HG02884 (cell line): ENCODE measurements around the gene DNASE1L2.

Experiments
- ATAC-seq: cut with Tn5 transposase; IDR thresholded peaks from one replicate; pipeline ENCODE4 v1.9.1; 2021; ENCODE audit warnings: mild to moderate bottlenecking, moderate library complexity; ENCODE audit not compliant: unreplicated experiment

DNASE1L2 gene

DNA sequence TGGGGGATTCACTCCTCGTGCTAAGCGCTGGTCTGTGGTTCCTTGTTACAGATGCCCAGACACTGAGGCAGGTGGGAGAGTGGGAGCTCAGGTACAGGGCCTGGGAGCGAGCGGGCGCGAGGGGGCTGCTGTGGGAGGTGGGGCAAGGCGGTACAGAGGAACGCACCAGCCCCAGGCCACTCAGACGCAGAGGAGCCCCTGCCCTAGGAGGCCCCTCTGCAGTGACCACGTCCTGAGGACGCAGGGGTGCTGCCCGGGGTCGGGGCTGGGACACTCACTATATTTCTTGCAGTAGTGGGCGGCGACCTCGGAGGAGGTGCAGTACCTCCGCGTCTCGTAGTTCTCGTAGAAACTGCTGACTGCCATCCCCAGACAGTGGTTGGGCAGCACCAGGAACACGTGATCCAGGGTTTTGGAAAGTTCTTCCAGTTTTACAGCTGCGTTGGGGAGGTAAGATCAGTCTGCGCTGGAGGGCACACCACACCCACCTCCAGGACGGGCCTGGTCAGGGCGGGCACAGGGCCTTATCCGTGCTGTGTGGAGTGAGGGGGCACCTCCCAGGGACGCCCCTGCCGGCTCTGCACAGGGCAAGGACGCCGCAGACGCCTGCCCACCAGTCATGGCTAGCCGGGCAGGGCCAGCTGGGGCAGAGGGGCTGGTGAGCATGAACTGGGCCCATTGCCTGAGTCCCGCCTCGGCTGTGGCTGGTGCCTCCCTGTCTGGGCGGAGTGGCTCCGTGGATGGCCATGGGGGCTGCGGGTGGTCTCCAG is 47.9 kb downstream of the DNASE1L2 start:
- ATAC-seq = no peak

- no peak for ATAC-seq
These were observed 48.7 kb downstream of the DNASE1L2 start for GRCh38 chr16:2284797-2285576.

DNA sequence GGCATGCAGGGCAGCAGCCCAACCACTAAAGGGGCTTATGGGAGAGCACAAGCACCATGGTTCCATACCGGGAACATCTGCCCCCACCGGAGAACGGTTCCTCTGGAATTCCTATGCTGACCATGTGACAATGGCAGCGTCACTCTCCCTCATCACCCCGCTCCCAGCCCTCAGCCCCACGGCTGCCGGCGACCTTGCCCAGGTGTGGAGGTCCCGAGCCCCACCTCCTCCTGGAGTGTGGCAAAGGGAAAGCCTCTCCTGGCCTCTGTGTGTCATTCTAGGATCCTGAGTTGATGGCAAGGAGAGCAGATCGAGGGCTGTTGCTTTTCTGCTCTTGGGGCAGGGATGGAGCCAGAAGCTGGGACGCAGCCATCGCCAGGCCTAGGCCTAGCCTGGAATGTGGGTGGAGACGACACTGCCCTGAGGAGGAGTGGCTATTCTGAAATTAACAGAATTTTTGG is 49.5 kb downstream of the DNASE1L2 start:
- no peak for ATAC-seq

- ATAC-seq = no peak
These were observed 50.3 kb downstream of the DNASE1L2 start for GRCh38 chr16:2286550-2286949.

GRCh38 chr16:2287916-2288547 is 51.8 kb downstream of the DNASE1L2 start:
- no peak for ATAC-seq
